Type B pancreatic cell (in vitro differentiated cells): ENCODE results near the gene PRKG1. TPM values are rescaled to one million over a fixed set of nuclear protein-coding genes. Genes with fewer than 3 reads are reported as not detected.

Experiments
- DNase-seq: peaks from one replicate; pipeline ENCODE4 v3.0.0; 2021; ENCODE audit warnings: mixed read lengths; ENCODE audit not compliant: unreplicated experiment; ENCODE audit errors: extremely low spot score
- H3K27ac Mint-ChIP-seq: 2 replicates; pipeline ENCODE4 v1.8.0; 2021; ENCODE audit warnings: mild to moderate bottlenecking, mixed read lengths
- H3K27me3 Mint-ChIP-seq: 2 replicates; pipeline ENCODE4 v1.8.0; 2021; ENCODE audit warnings: mixed read lengths
- H3K36me3 Mint-ChIP-seq: 2 replicates; pipeline ENCODE4 v1.8.0; 2021; ENCODE audit warnings: mixed read lengths
- H3K4me1 Mint-ChIP-seq: one replicate; pipeline ENCODE4 v1.8.0; 2021; ENCODE audit warnings: mixed read lengths; ENCODE audit not compliant: unreplicated experiment
- H3K4me3 Mint-ChIP-seq: 2 replicates; pipeline ENCODE4 v1.8.0; 2021; ENCODE audit warnings: mild to moderate bottlenecking, mixed read lengths
- H3K9me3 Mint-ChIP-seq: 2 replicates; pipeline ENCODE4 v1.8.0; 2021; ENCODE audit warnings: mixed read lengths
- total RNA-seq: library from RNA; stranded (reverse); gene quantifications from 2 replicates; pipeline ENCODE4 v1.2.1, GENCODE V29; 2021; ENCODE audit warnings: low replicate concordance
- TF ChIP-seq, protein P1 (sequence below): fragments of 200-600 bp; sonication (generic); conservative IDR thresholded peaks from 2 replicates; pipeline ENCODE4 v1.5.0; 2021; ENCODE audit warnings: antibody characterized with exemption, mild to moderate bottlenecking

PRKG1 gene
- total RNA-seq, 1 donor from 2014 or later: 12.3 TPM

DNA sequence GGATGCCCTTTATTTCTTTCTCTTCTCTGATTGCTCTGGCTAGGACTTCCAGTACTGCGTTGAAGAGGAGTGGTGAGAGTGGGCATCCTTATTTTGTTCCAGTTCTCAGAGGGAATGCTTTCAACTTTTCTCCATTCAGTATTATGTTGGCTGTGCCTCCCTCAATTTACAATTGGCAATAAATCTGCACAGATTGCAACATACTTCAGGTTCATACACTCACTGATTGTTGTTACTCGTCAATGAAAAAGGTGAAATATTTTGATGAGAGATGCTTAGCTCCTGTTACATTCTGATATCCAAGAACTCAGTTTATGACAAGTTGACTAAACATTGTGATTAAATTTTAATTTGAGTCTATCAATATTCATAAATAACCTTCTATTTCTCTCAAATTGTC, 1201.9 kb downstream of the PRKG1 start:
- DNase-seq: no peak
- Mint-ChIP-seq H3K36me3 (peaks cover 5% of the 10 kb centered on the region), H3K9me3 (peaks cover 7% of the 10 kb centered on the region), H3K27ac (no peak overlapping the region), H3K4me3 (no peak overlapping the region), H3K27me3 (no peaks in the 10 kb centered on the region), H3K4me1 (no peaks in the 10 kb centered on the region)
- TF ChIP-seq, protein P1, sequence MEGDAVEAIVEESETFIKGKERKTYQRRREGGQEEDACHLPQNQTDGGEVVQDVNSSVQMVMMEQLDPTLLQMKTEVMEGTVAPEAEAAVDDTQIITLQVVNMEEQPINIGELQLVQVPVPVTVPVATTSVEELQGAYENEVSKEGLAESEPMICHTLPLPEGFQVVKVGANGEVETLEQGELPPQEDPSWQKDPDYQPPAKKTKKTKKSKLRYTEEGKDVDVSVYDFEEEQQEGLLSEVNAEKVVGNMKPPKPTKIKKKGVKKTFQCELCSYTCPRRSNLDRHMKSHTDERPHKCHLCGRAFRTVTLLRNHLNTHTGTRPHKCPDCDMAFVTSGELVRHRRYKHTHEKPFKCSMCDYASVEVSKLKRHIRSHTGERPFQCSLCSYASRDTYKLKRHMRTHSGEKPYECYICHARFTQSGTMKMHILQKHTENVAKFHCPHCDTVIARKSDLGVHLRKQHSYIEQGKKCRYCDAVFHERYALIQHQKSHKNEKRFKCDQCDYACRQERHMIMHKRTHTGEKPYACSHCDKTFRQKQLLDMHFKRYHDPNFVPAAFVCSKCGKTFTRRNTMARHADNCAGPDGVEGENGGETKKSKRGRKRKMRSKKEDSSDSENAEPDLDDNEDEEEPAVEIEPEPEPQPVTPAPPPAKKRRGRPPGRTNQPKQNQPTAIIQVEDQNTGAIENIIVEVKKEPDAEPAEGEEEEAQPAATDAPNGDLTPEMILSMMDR: no peak

DNA sequence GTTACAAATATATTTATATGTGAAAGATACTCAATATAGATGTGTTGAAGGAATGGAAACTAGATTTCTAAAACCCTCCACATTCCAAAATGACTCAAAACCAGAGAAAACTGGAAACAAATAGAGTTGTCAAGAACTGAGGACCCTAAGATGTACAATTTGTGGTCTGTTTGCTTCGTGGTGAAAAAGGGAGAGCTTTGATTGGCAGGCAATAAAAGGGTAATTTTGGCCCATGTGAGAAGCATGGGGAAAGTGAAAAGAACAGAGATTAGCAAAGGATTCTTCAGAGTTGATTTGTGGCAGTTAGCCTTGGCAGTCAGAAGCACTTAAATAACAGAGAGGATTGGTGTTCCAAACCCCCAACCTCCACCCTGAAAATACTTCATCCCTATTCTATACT, 1202.7 kb downstream of the PRKG1 start:
- no peak for DNase-seq
- peaks cover 5% of the 10 kb centered on the region for H3K36me3 Mint-ChIP-seq
- H3K4me3 Mint-ChIP-seq: no peak overlapping the region
- no peaks in the 10 kb centered on the region for H3K4me1 Mint-ChIP-seq
- TF ChIP-seq, protein P1: no peak
- H3K27me3 Mint-ChIP-seq: no peaks in the 10 kb centered on the region
- H3K9me3 Mint-ChIP-seq: peaks cover 5% of the 10 kb centered on the region
- no peak overlapping the region for H3K27ac Mint-ChIP-seq

DNA sequence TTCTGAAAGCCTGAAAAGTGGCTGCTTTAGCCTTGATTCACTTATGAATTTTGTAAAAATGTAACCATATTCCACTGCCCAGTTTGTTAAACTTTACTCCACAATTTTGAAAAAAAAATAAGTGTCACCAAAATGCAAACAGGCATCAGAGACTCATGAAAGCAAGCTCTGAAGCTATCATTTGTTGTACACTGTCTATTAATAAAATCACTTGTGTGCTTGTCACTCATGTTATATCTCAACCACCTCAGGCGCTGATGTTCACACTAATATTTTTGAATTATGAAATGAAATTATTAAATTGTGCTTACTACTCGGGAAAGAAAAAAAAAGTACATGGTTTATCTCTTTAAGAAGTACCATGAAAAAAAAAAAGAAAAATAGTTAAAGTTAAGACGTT, 1205.3 kb downstream of the PRKG1 start:
- no peaks in the 10 kb centered on the region for H3K4me1 Mint-ChIP-seq
- H3K9me3 Mint-ChIP-seq: peaks cover 4% of the 10 kb centered on the region
- H3K36me3 Mint-ChIP-seq: peaks cover 5% of the 10 kb centered on the region
- no peak overlapping the region for H3K27ac Mint-ChIP-seq
- no peak overlapping the region for H3K4me3 Mint-ChIP-seq
- TF ChIP-seq, protein P1: no peak
- no peaks in the 10 kb centered on the region for H3K27me3 Mint-ChIP-seq
- DNase-seq: no peak

DNA sequence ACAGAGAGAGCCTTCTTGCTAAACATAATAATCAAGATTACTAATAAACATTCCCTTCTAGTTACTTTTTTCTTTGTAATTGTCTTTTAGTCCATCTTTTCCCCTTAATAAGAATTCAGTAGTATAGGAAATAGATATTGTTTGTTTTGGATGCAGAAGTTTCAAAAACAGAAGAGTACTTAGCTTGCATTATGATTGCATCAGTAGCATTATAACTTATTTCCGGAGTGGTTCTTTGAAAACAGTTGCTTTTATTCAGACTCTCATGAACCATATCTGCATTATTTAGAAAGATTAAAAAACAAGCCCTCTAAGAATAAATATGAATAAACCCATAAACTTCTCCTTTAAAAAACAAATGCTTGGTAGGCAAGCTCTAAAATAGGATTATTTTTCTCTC, 1205.8 kb downstream of the PRKG1 start:
- Mint-ChIP-seq H3K9me3 (no peaks in the 10 kb centered on the region), H3K27ac (no peak overlapping the region), H3K36me3 (peaks cover 5% of the 10 kb centered on the region), H3K27me3 (no peaks in the 10 kb centered on the region), H3K4me1 (no peaks in the 10 kb centered on the region), H3K4me3 (no peak overlapping the region)
- no peak for DNase-seq
- TF ChIP-seq, protein P1: no peak

DNA sequence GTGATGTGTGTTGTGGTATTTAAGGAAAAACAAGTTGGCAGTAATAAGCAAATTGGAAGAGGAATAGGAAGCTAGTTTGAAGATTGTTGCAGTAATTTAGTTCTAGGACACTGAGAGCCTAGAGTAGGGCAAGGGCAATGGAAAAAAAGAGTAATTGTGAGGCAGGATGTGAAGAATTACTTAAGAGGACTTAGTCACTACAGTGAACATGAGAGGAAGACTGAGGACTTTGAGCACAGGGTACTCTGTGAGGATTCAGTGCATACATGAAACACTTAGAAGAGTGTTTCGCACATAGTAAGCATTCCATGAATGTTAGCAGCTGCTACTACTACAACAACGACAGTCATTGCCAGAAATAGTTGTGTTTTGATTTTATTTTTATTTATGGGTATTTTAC, 1208.9 kb downstream of the PRKG1 start:
- Mint-ChIP-seq H3K27ac (no peak overlapping the region), H3K36me3 (no peaks in the 10 kb centered on the region), H3K27me3 (no peaks in the 10 kb centered on the region), H3K4me3 (no peak overlapping the region), H3K9me3 (no peaks in the 10 kb centered on the region), H3K4me1 (no peaks in the 10 kb centered on the region)
- DNase-seq: no peak
- TF ChIP-seq, protein P1: no peak

DNA sequence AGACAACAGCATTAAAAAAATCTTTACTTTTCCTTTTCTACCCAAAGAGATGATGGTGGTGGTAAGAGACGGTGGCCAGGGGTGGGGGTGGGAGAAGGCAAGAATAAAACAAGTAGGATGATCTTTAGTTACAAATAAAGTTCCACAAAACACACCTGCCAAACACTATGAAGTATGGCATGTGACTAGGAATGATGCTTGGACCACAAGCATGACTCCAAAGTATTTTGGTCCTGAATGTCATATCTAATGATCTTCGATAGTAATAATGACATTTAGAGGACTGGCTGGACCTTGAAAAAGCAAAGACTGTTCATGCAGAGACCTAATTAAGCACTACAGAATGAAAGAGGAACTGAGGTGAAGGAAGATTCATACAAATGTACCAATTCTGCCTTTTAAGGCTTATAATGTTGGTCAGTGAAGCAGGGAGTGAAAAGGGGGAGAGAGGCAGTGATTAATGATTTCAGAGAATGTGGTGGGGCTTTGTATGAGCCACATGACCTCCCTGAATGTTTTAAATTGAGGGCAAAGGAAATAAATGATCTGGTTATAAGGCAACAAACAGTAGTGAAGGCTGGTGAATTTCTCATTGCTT, 1210.2 kb downstream of the PRKG1 start:
- H3K4me1 Mint-ChIP-seq: no peaks in the 10 kb centered on the region
- TF ChIP-seq, protein P1: no peak
- no peaks in the 10 kb centered on the region for H3K36me3 Mint-ChIP-seq
- DNase-seq: no peak
- H3K27ac Mint-ChIP-seq: no peak overlapping the region
- H3K27me3 Mint-ChIP-seq: no peaks in the 10 kb centered on the region
- no peak overlapping the region for H3K4me3 Mint-ChIP-seq
- H3K9me3 Mint-ChIP-seq: no peaks in the 10 kb centered on the region
